NAMALWA (cell line): ENCODE measurements around the gene TMEM242.
"Not testable (repeated sequence)": the region's sequence is repeated elsewhere in the genome, so short reads cannot be mapped to it uniquely, and the experiment has no call there.

ENCODE experiments used
- DNase-seq: peaks from one replicate; pipeline ENCODE4 v3.0.0-alpha.2; 2015; ENCODE audit warnings: low spot score

The TMEM242 gene

GRCh38 chr6:157323966-157324300 lies 614 bp upstream of the TMEM242 start:
- DNase-seq = no peak

GRCh38 chr6:157322792-157323254 lies 496 bp downstream of the TMEM242 start:
- DNase-seq = peak; percentile 91

DNA sequence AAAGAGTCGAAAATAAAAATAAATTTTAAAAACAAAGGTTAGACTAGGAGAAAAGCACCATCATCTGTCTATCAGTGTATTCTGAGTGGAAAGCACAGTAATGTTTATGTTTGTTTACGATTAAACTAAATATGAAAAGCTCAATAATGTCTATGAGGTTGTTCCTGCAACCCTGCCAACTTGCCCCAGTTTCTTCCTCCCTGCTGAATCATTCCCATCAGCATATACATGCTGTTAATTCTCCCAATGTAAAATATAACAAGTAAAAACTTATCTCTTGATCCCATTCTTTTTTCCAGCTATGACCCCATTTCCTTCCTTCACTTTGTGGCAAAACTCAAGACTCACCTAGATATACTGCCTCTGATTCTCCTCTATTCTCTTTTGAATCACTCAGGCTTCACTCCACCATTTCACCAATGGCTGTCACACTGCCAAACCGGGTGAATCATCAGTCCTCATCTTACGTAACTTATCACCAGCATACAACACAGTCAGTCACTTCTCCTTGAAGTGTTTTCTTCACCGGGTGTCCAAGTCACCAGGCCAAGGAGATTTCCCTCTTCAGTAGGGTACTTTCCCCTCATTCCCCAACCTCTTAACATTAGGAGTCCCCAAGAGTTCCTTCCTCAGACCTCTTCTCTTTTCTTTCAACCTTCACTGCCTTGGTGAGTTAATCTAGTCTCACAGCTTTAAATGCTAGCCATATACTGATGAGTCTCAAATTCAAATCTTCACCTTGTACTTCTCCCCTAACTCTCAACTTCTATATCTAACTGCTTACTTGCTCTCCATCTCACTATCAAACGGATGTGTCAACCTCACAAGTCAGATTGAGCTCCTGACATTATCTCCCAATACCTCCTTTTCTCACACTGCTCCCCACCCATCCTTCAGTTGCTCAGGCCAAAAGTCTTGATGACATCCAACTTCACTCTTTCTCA lies 6.2 kb downstream of the TMEM242 start:
- no peak for DNase-seq

DNA sequence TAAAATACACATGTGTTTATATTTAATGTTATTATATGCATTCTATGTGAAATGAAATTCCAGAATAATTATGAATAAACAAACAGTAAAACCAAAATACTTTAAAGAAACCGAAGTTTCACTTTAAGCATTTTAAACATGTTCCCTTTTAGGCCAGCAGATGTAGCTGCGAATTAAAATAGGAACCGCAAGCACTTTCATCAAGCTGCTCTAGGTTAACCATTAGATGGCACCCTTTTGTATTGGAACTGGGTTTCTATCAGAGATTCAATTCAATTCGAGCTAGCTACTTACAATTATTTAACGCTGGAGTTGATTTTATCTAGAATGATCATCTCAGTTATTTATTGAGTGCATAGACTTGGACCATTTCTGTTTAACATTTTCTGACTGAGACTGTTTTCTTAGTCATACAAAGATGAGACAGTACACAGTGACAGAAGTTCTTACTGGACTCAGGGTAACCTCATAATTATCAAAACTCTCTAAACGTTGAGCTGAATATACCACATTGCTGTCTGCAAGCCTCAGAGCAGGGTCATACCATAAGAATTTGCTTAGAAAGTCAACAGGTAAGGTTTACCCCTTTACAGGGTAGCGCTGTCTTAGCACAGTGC lies 8.5 kb downstream of the TMEM242 start:
- DNase-seq = peak; percentile 84

- no peak for DNase-seq
These were observed 9.5 kb downstream of the TMEM242 start for GRCh38 chr6:157313531-157314467.

DNA sequence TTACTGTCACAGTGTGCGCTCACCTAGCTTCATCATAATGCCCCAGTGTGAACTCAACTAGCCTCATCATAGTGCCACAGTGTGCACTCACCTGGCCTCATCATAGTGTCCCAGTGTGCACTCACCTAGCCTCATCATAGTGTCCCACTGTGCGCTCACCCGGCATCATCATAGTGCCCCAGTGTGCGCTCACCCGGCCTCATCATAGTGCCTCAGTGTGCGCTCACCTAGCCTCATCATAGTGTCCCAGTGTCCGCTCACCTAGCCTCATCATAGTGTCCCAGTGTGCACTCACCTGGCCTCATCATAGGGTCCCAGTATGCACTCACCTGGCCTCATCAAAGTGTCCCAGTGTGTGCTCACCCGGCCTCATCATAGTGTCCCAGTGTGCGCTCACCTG lies 10.6 kb downstream of the TMEM242 start:
- DNase-seq = peak; percentile 22

- DNase-seq = not testable (repeated sequence)
These were observed 12.6 kb downstream of the TMEM242 start for GRCh38 chr6:157310693-157311092.

GRCh38 chr6:157307661-157308060 lies 15.7 kb downstream of the TMEM242 start:
- DNase-seq = no peak

- no peak for DNase-seq
These were observed 17.4 kb downstream of the TMEM242 start for GRCh38 chr6:157305670-157306653.

GRCh38 chr6:157304899-157305663 lies 18.2 kb downstream of the TMEM242 start:
- DNase-seq = no peak

DNA sequence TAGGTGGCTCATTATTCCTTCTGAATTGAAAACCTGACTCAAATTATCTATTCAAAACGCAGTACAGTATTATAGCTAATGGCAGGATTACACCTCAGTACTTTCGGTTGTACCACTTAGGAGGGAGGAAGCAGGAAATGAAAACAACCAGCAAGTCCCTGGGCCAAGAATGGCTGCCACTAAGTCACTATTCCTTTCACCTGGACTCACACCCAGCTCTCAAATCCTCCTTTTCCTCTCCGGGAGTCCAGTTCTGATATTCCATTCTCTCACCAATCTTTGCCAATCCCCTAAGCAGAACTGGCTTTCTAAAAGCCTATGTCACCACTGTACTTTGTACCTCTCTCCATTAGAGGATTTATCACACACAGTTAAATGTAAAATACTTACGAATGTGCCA lies 20.6 kb downstream of the TMEM242 start:
- DNase-seq = no peak

GRCh38 chr6:157300436-157300835 lies 22.9 kb downstream of the TMEM242 start:
- no peak for DNase-seq

GRCh38 chr6:157300006-157300405 lies 23.3 kb downstream of the TMEM242 start:
- DNase-seq = no peak

DNA sequence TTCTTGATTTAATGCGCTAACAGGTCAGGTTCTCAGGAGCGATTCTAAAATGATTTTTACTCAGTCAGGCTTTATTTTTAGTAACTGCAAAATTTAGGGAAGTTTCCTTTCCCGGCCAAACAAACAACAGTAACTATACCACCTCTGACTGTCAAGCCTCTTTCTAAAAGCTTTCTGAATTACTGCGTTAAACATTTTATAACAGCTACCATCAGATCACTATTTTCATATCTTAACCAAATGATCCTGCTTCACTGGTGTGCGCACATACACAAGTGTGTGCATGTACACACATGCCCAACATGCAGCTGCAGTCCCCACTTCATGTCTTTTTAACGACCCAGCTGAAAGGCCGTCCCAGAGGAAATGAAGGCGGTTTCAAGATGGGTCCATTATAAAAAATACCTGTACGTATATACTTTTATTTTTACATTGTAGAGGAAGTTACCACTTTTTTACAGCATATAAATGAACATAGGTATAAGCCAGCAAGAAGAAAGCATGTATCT lies 25.0 kb downstream of the TMEM242 start:
- no peak for DNase-seq

GRCh38 chr6:157294654-157295053 lies 28.7 kb downstream of the TMEM242 start:
- DNase-seq = no peak

DNA sequence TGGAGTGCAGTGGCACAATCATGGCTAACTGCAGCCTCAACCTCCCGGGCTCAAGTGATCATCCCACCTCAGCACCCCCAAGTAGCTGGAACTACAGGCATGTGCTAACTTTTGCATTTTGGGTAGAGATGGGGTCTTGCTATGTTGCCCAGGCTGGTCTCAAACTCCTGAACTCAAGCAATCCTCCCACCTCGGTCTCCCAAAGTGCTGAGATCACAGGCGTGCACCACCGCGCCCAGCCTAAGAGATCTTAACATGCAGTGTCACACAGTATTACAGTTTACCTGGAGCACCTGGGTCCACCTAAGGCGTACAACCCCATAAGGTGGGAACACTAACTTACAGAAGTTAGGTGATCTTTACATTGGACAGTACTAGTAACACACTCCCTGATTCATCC lies 29.5 kb downstream of the TMEM242 start:
- DNase-seq = no peak

DNA sequence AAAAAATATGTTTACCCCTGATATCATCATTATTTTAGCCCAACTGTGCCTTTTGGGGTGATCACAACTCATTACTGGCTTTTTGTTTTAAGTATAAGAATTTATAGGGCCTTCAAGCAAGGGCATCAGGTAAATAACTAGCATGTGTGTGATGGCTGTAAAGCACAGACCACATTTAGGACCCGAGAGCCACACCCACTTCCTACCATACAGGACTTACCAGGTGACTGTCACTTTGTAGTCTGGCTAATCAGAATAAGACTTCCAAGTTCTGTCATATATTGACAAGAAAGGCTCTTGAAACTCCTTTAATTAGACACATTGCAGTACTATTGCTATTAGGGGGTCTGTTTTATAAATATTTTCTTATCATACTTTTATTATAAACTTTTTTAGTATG lies 31.1 kb downstream of the TMEM242 start:
- DNase-seq = no peak

DNA sequence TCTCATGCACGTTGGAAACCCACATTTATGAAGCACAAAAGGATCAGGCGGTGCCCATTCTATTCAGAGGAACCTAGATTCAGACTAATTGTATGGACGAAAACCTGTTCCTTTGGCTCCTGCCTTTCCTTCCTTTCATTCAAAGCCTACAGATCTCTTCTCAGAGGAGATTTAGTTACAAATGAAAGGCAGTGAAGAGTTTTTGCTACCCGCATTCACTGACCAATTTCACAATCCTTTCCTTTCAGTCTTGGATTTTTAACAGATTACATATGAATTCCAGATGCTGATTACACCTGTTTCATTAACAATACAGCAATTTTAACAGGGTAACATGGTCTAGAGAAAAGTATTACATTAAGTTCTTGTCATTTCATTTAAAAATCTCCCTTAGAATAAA lies 32.0 kb downstream of the TMEM242 start:
- DNase-seq = no peak

GRCh38 chr6:157290797-157291196 lies 32.5 kb downstream of the TMEM242 start:
- DNase-seq = no peak

DNA sequence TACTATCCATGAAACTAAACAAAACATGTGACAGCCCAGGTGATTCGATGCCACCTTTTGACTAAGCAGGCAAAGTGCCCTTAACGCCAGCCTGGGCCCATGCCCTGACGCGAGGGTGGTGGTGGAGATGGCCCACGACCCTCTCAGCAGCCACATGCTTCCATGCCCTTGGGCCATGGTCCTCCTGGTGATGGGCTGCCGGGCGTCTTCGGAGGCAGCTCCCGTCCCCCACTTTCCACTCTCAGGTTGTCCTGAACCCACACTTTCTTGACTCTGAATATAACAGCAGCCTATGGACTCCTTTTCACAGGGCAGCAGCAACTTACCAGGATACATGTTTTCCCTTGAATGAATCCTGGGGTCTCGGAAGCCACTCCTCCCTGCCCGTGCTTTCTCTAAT lies 33.6 kb downstream of the TMEM242 start:
- DNase-seq = no peak
